HFFc6 (cell line): ENCODE measurements around the gene PCSK5. TPM values are rescaled to one million over a fixed set of nuclear protein-coding genes. Genes with fewer than 3 reads are reported as not detected.

Source experiments
- DNase-seq: peaks from one replicate; pipeline ENCODE4 v3.0.0-alpha.2; 2018
- H3K27ac Mint-ChIP-seq: 2 replicates; pipeline ENCODE4 v1.8.0; 2020; ENCODE audit warnings: mild to moderate bottlenecking, mixed read lengths
- H3K27me3 Mint-ChIP-seq: 2 replicates; pipeline ENCODE4 v1.8.0; 2021; ENCODE audit warnings: mild to moderate bottlenecking, moderate library complexity, mixed read lengths; ENCODE audit not compliant: insufficient read depth
- H3K36me3 Mint-ChIP-seq: 2 replicates; pipeline ENCODE4 v1.8.0; 2021; ENCODE audit warnings: low read depth, mixed read lengths
- H3K4me1 Mint-ChIP-seq: 2 replicates; pipeline ENCODE4 v1.8.0; 2020; ENCODE audit warnings: low read depth, mixed read lengths
- H3K4me3 Mint-ChIP-seq: 2 replicates; pipeline ENCODE4 v1.8.0; 2020; ENCODE audit warnings: mild to moderate bottlenecking, moderate library complexity, mixed read lengths
- H3K9me3 Mint-ChIP-seq: 2 replicates; pipeline ENCODE4 v1.8.0; 2020; ENCODE audit warnings: mild to moderate bottlenecking, mixed read lengths
- CTCF ChIP-seq: fragments of 200-600 bp; sonication (generic); IDR thresholded peaks from 2 replicates; pipeline ENCODE4 v1.5.0; 2021; ENCODE audit warnings: antibody characterized with exemption, mild to moderate bottlenecking
- total RNA-seq, 6 experiments: library from RNA; stranded (reverse); fragmentation: NEBNext Ultra II Directional; extraction: Animal tissue kit (Norgen Biotek cat#: 25700); gene quantifications; 2 replicates in 1 of 6; 3 replicates in 5 of 6; pipeline ENCODE4 v1.2.3, GENCODE V29; 2021

The PCSK5 gene
- total RNA-seq, 6 experiments from 2014 or later, result 0.18 to 0.36 (median 0.22) TPM

- no peak overlapping the region for H3K4me3 Mint-ChIP-seq
- H3K27me3 Mint-ChIP-seq, result no peaks in the 10 kb centered on the region
- no peaks in the 10 kb centered on the region for H3K36me3 Mint-ChIP-seq
- no peak for DNase-seq
- no peak for TF ChIP-seq CTCF
- H3K9me3 Mint-ChIP-seq, result peaks cover 18% of the 10 kb centered on the region
- H3K4me1 Mint-ChIP-seq, result no peaks in the 10 kb centered on the region
- no peak overlapping the region for H3K27ac Mint-ChIP-seq
These were observed 213.2 kb downstream of the PCSK5 start for GRCh38 chr9:76103531-76104315.

GRCh38 chr9:76107482-76107881 is 217.0 kb downstream of the PCSK5 start:
- Mint-ChIP-seq H3K4me1 (no peaks in the 10 kb centered on the region), H3K36me3 (no peaks in the 10 kb centered on the region), H3K4me3 (no peak overlapping the region), H3K9me3 (peaks cover 16% of the 10 kb centered on the region), H3K27me3 (no peaks in the 10 kb centered on the region), H3K27ac (no peak overlapping the region)
- no peak for DNase-seq
- no peak for TF ChIP-seq CTCF

- Mint-ChIP-seq H3K27ac (no peak overlapping the region), H3K36me3 (no peaks in the 10 kb centered on the region), H3K4me3 (no peak overlapping the region), H3K27me3 (no peaks in the 10 kb centered on the region), H3K4me1 (no peaks in the 10 kb centered on the region), H3K9me3 (peaks cover 26% of the 10 kb centered on the region)
- no peak for DNase-seq
- TF ChIP-seq CTCF, result no peak
These were observed 219.5 kb downstream of the PCSK5 start for GRCh38 chr9:76109953-76110352.

GRCh38 chr9:76112151-76112550 is 221.7 kb downstream of the PCSK5 start:
- no peaks in the 10 kb centered on the region for H3K36me3 Mint-ChIP-seq
- H3K27ac Mint-ChIP-seq, result no peak overlapping the region
- H3K4me1 Mint-ChIP-seq, result no peaks in the 10 kb centered on the region

GRCh38 chr9:76114144-76114543 is 223.7 kb downstream of the PCSK5 start:
- H3K27me3 Mint-ChIP-seq, result no peaks in the 10 kb centered on the region
- TF ChIP-seq CTCF, result no peak
- H3K4me1 Mint-ChIP-seq, result no peaks in the 10 kb centered on the region
- no peaks in the 10 kb centered on the region for H3K36me3 Mint-ChIP-seq
- DNase-seq, result no peak
- no peak overlapping the region for H3K4me3 Mint-ChIP-seq
- no peak overlapping the region for H3K27ac Mint-ChIP-seq
- H3K9me3 Mint-ChIP-seq, result peaks cover 16% of the 10 kb centered on the region

More at GRCh38 chr9:76112151-76112550, 221.7 kb downstream of the PCSK5 start:
- no peak overlapping the region for H3K4me3 Mint-ChIP-seq
- H3K27me3 Mint-ChIP-seq, result no peaks in the 10 kb centered on the region
- TF ChIP-seq CTCF, result no peak
- peaks cover 32% of the 10 kb centered on the region for H3K9me3 Mint-ChIP-seq
- no peak for DNase-seq
